HepG2 (cell line): ENCODE data around the gene TSR1. TPM values are rescaled to one million over a fixed set of nuclear protein-coding genes. Genes with fewer than 3 reads are reported as not detected.

Experiments used
- ATAC-seq: fragments of 200-7000 bp; cut with Tn5 transposase; 3 replicates; pipeline ENCODE4 v1.9.1; 2020; ENCODE audit warnings: mild to moderate bottlenecking, moderate library complexity
- BruUV-seq: library from RNA; stranded (reverse); fragments of 400-500 nt; replicated peaks from 2 replicates; lab custom pipeline; 2021; lab: Mats Ljungman, UMichigan
- CTCF ChIA-PET: fragments of 300-600 bp; formaldehyde crosslinking; extraction: SDS; loops from one replicate; lab custom pipeline; 2021; ENCODE audit warnings: low total read pairs, inconsistent platforms, low intra/inter-chr PET ratio; lab: Yijun Ruan, JAX
- POLR2A ChIA-PET: fragments of 350-600 bp; sonication (Branson Sonifier 250); formaldehyde crosslinking; loops from one replicate; lab custom pipeline; 2020; ENCODE audit warnings: antibody characterized with exemption, inconsistent platforms; lab: Yijun Ruan, JAX
- DNase-seq: peaks from one replicate; pipeline ENCODE4 v3.0.0-alpha.2; 2015; ENCODE audit warnings: low spot score
- FAIRE-seq: peaks from 3 replicates; lab custom pipeline; 2011; peaks lifted over from hg19 to GRCh38; lab: Jason Lieb, UNC
- H2AFZ ChIP-seq: one replicate; pipeline ENCODE4 v1.6.1; 2011; ENCODE audit warnings: low read length, inconsistent platforms
- H3K27ac ChIP-seq: fragments of 300-600 bp; 3 replicates; pipeline ENCODE4 v1.8.0; 2011; ENCODE audit warnings: mixed run types, mild to moderate bottlenecking, mixed read lengths, low read length, inconsistent platforms; ENCODE audit not compliant: insufficient read depth; ENCODE audit errors: extremely low read length
- H3K27me3 ChIP-seq, 2 experiments: fragments of 200-600 bp in 1 of 2; 2 replicates in 1 of 2; 3 replicates in 1 of 2; pipeline versions ENCODE4 v1.6.0 to v1.8.0; 2011; ENCODE audit warnings: low read length in 2 of 2, mild to moderate bottlenecking in 2 of 2, moderate library complexity in 2 of 2, inconsistent platforms in 1 of 2; ENCODE audit not compliant: insufficient read depth in 2 of 2, control insufficient read depth in 1 of 2
- H3K36me3 ChIP-seq, 2 experiments: fragments of 200-600 bp in 1 of 2; replicated peaks in 1 of 2; 2 replicates in 1 of 2; 3 replicates in 1 of 2; pipeline versions ENCODE4 v1.5.1 to v1.8.0; 2011; ENCODE audit warnings: low read length in 2 of 2, inconsistent platforms in 1 of 2; ENCODE audit not compliant: insufficient read depth in 2 of 2, control insufficient read depth in 1 of 2
- H3K4me1 ChIP-seq: 2 replicates; pipeline ENCODE4 v1.5.1; 2012; ENCODE audit warnings: low read length, inconsistent platforms; ENCODE audit not compliant: insufficient read depth
- H3K4me2 ChIP-seq: 2 replicates; pipeline ENCODE4 v1.6.0; 2011; ENCODE audit warnings: low read depth, low read length, inconsistent platforms
- H3K4me3 ChIP-seq, 3 experiments: fragments of 200-600 bp in 1 of 3; sonication (generic), shearing (Covaris generic) in 1 of 3; replicated peaks in 1 of 3; 2 replicates each; pipeline ENCODE4 v1.5.1; 2011 to 2016; ENCODE audit warnings: low read length in 3 of 3, inconsistent platforms in 2 of 3, low read depth in 2 of 3, mild to moderate bottlenecking in 2 of 3, control low read depth in 1 of 3, mixed read lengths in 1 of 3; ENCODE audit not compliant: insufficient read depth in 1 of 3
- H3K79me2 ChIP-seq: one replicate; pipeline ENCODE4 v1.6.1; 2011; ENCODE audit warnings: low read length, inconsistent platforms; ENCODE audit not compliant: insufficient read depth
- H3K9ac ChIP-seq: 2 replicates; pipeline ENCODE4 v1.6.0; 2011; ENCODE audit warnings: mild to moderate bottlenecking, low read depth, low read length, inconsistent platforms; ENCODE audit not compliant: insufficient read depth
- H3K9me3 ChIP-seq: 2 replicates; pipeline ENCODE4 v1.5.1; 2012; ENCODE audit warnings: mild to moderate bottlenecking, low read length
- H4K20me1 ChIP-seq: 2 replicates; pipeline ENCODE4 v1.6.0; 2011; ENCODE audit warnings: inconsistent platforms, mild to moderate bottlenecking, low read length, moderate library complexity; ENCODE audit not compliant: insufficient read depth
- GLI4 ChIP-seq: sonication (generic); formaldehyde crosslinking; IDR thresholded peaks from 2 replicates; pipeline ENCODE4 v1.5.1; 2020; ENCODE audit warnings: missing genetic modification reagents, mild to moderate bottlenecking, moderate library complexity, borderline replicate concordance
- MBNL3 ChIP-seq: fragments of 250-450 bp; sonication (Bioruptor Pico); conservative IDR thresholded peaks from 2 replicates; pipeline ENCODE4 v1.8.0; 2022; ENCODE audit warnings: mild to moderate bottlenecking, inconsistent platforms
- MIER2 ChIP-seq: IDR thresholded peaks from 2 replicates; pipeline ENCODE4 v1.6.1; 2016; ENCODE audit warnings: missing biosample characterization, missing genetic modification reagents
- RFX5 ChIP-seq: IDR thresholded peaks from 2 replicates; pipeline ENCODE4 v1.6.1; 2011; ENCODE audit warnings: low read depth, low read length, improper control_type of control experiment
- SRSF4 ChIP-seq: fragments of 200-400 bp; formaldehyde crosslinking; IDR thresholded peaks from one replicate; pipeline ENCODE4 v1.6.1; 2018; ENCODE audit warnings: mild to moderate bottlenecking, low read depth, low read length, moderate library complexity; ENCODE audit not compliant: poor library complexity, severe bottlenecking
- TRIM24 ChIP-seq: sonication (generic); formaldehyde crosslinking; IDR thresholded peaks from 2 replicates; pipeline ENCODE4 v1.8.0; 2022; ENCODE audit warnings: mild to moderate bottlenecking, missing genetic modification reagents
- ZFP90 ChIP-seq: sonication (generic); formaldehyde crosslinking; IDR thresholded peaks from 2 replicates; pipeline ENCODE4 v1.8.0; 2022; ENCODE audit warnings: missing genetic modification reagents, mild to moderate bottlenecking, inconsistent platforms, borderline replicate concordance
- ZNF12 ChIP-seq: sonication (generic); formaldehyde crosslinking; IDR thresholded peaks from 2 replicates; pipeline ENCODE4 v1.5.0; 2020; ENCODE audit warnings: missing genetic modification reagents
- ZNF446 ChIP-seq: sonication (generic); formaldehyde crosslinking; IDR thresholded peaks from 2 replicates; pipeline ENCODE4 v1.5.0; 2020; ENCODE audit warnings: mild to moderate bottlenecking, missing genetic modification reagents
- WGBS: methylation state at CpG from one replicate; pipeline ENCODE4 v1.1.6; 2017; ENCODE audit warnings: low lambda C conversion rate; 5-methylcytosine and 5-hydroxymethylcytosine counted together
- in situ Hi-C: cut with HindIII; loops from 2 replicates; pipeline ENCODE4 v1.10.0; 2017; ENCODE audit warnings: low pct_unique_long_range_greater_than_20kb; ENCODE audit not compliant: extremely low pct_ligation_motif_present
- intact Hi-C: fragments of 100-400 bp; cut with micrococcal nuclease; formaldehyde crosslinking; loops from one replicate; pipeline ENCODE4 v1.10.0; 2022; ENCODE audit not compliant: unreplicated experiment
- polyA plus RNA-seq, 8 experiments: library from polyadenylated mRNA; depleted of rRNA in 3 of 8; stranded (reverse) in 7 of 8; unstranded in 1 of 8; fragments of >200 nt; fragmentation: Illumina TruSeq in 4 of 8; extraction: Trizol in 4 of 8; gene quantifications; 2 replicates each; pipeline versions ENCODE4 v1.2.1 to v1.2.3, GENCODE V29; 2011 to 2016; ENCODE audit warnings: low read depth in 4 of 8, missing spikeins in 1 of 8, mixed read lengths in 1 of 8; ENCODE audit not compliant: insufficient read depth in 1 of 8
- total RNA-seq, 5 experiments: library from RNA; depleted of rRNA; stranded (reverse); fragments of >200 nt; fragmentation: Illumina TruSeq; extraction: Trizol; gene quantifications; 2 replicates each; pipeline ENCODE4 v1.2.3, GENCODE V29; 2016; ENCODE audit warnings: low read depth in 1 of 5
- TF ChIP-seq, protein P1 (sequence below): IDR thresholded peaks from 2 replicates; pipeline ENCODE4 v1.4.0; 2020; ENCODE audit warnings: mild to moderate bottlenecking, missing genetic modification reagents
- TF ChIP-seq, protein P2 (sequence below): sonication (generic); formaldehyde crosslinking; IDR thresholded peaks from 2 replicates; pipeline ENCODE4 v1.4.0; 2020; ENCODE audit warnings: missing genetic modification reagents, borderline replicate concordance
- TF ChIP-seq, protein P3 (sequence below): sonication (generic); formaldehyde crosslinking; IDR thresholded peaks from 2 replicates; pipeline ENCODE4 v1.5.0; 2020; ENCODE audit warnings: mild to moderate bottlenecking, missing genetic modification reagents

The TSR1 gene
- total and polyA plus RNA-seq, 2 of the 13 experiments (the other 11 are each of a cell fraction or from before 2014, with no cell fraction given), result 7.1 to 65.8 TPM

DNA sequence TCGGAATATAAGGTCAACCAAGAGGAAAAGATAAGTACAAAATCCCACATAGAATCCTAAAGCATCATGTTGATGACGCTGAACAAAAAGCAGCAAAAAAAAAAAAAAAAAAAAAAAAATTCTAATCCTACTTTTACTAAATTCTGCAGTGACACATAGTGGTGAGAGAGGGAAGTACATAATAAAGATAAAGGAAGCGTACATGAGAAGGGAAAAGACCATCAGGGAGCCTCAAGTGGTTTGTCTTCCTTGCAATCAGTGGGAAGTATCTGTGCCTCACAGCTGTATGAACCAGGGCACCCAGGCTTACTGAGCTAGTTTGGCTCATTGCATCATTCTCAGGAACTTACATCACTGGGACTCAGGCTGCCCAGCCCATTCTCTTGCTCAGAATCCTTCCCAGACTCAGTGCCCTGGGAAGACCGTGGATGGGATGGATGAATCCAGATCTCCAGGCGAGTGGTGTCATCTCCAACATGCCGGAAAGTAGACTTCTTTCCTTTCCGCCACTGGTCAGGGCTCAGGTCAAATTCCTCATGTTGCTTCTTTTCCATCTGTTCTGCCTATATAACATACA, 53.9 kb downstream of the TSR1 start (continued):
- TF ChIP-seq, protein P1, sequence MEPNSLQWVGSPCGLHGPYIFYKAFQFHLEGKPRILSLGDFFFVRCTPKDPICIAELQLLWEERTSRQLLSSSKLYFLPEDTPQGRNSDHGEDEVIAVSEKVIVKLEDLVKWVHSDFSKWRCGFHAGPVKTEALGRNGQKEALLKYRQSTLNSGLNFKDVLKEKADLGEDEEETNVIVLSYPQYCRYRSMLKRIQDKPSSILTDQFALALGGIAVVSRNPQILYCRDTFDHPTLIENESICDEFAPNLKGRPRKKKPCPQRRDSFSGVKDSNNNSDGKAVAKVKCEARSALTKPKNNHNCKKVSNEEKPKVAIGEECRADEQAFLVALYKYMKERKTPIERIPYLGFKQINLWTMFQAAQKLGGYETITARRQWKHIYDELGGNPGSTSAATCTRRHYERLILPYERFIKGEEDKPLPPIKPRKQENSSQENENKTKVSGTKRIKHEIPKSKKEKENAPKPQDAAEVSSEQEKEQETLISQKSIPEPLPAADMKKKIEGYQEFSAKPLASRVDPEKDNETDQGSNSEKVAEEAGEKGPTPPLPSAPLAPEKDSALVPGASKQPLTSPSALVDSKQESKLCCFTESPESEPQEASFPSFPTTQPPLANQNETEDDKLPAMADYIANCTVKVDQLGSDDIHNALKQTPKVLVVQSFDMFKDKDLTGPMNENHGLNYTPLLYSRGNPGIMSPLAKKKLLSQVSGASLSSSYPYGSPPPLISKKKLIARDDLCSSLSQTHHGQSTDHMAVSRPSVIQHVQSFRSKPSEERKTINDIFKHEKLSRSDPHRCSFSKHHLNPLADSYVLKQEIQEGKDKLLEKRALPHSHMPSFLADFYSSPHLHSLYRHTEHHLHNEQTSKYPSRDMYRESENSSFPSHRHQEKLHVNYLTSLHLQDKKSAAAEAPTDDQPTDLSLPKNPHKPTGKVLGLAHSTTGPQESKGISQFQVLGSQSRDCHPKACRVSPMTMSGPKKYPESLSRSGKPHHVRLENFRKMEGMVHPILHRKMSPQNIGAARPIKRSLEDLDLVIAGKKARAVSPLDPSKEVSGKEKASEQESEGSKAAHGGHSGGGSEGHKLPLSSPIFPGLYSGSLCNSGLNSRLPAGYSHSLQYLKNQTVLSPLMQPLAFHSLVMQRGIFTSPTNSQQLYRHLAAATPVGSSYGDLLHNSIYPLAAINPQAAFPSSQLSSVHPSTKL (CRISPR knock-in tag), result no peak

DNA sequence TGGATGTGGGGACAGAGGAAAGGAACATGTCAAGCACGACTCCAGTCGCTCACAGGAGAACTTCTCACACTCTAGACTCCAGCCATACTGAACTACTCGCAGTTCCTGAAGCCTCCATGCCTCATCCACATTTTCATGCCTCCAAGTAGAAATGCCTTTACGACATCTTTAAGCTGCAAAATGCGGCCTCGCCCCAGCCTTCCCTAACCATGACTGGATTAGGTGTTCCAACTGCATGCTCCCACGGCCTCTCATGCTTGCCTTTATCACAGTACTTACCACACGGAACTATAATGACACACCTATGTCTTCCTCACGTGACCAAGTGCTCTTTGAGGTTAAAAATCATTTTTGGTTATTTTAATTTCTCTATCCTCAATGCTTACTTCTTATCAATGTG, 56.5 kb downstream of the TSR1 start:
- CTCF ChIA-PET, result no interaction called here
- TF ChIP-seq, protein P2, sequence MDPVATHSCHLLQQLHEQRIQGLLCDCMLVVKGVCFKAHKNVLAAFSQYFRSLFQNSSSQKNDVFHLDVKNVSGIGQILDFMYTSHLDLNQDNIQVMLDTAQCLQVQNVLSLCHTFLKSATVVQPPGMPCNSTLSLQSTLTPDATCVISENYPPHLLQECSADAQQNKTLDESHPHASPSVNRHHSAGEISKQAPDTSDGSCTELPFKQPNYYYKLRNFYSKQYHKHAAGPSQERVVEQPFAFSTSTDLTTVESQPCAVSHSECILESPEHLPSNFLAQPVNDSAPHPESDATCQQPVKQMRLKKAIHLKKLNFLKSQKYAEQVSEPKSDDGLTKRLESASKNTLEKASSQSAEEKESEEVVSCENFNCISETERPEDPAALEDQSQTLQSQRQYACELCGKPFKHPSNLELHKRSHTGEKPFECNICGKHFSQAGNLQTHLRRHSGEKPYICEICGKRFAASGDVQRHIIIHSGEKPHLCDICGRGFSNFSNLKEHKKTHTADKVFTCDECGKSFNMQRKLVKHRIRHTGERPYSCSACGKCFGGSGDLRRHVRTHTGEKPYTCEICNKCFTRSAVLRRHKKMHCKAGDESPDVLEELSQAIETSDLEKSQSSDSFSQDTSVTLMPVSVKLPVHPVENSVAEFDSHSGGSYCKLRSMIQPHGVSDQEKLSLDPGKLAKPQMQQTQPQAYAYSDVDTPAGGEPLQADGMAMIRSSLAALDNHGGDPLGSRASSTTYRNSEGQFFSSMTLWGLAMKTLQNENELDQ (CRISPR knock-in tag), result no peak
- no peak for TF ChIP-seq MIER2 (CRISPR knock-in tag)
- no peak for TF ChIP-seq ZFP90
- no peak for TF ChIP-seq RFX5
- TF ChIP-seq, protein P3, sequence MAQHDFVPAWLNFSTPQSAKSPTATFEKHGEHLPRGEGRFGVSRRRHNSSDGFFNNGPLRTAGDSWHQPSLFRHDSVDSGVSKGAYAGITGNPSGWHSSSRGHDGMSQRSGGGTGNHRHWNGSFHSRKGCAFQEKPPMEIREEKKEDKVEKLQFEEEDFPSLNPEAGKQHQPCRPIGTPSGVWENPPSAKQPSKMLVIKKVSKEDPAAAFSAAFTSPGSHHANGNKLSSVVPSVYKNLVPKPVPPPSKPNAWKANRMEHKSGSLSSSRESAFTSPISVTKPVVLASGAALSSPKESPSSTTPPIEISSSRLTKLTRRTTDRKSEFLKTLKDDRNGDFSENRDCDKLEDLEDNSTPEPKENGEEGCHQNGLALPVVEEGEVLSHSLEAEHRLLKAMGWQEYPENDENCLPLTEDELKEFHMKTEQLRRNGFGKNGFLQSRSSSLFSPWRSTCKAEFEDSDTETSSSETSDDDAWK, result no peak
- TF ChIP-seq SRSF4, result no peak
- TF ChIP-seq ZNF12, result no peak
- no peak for TF ChIP-seq ZNF446
- no peak for TF ChIP-seq GLI4 (CRISPR knock-in tag)
- TF ChIP-seq TRIM24, result no peak
- no peak for TF ChIP-seq MBNL3 (CRISPR knock-in tag)

More for the DNA sequence above, 56.5 kb downstream of the TSR1 start:
- no peak overlapping the region for H2AFZ ChIP-seq
- ATAC-seq (no peak), DNase-seq (no peak), FAIRE-seq (no peak)
- POLR2A ChIA-PET, result no interaction called here
- no peaks in the 10 kb centered on the region for H3K27me3 ChIP-seq
- no peaks in the 10 kb centered on the region for H3K79me2 ChIP-seq
- H3K4me1 ChIP-seq, result no peaks in the 10 kb centered on the region
- 99% methylated on average over 9 of the region's 9 CpGs for WGBS
- H3K4me2 ChIP-seq, result no peak overlapping the region
- H3K9me3 ChIP-seq, result no peaks in the 10 kb centered on the region
- H3K4me3 ChIP-seq, result no peak overlapping the region
- H4K20me1 ChIP-seq, result no peaks in the 10 kb centered on the region
- intact Hi-C loops, result no loop called here
- H3K27ac ChIP-seq, result no peak overlapping the region
- H3K36me3 ChIP-seq, result peaks cover 23 to 48% of the 10 kb centered on the region in 2 experiments
- in situ Hi-C loops, result no loop called here
- BruUV-seq, result no TSS peak
- no peak overlapping the region for H3K9ac ChIP-seq
